Stimulated activated CD4-positive, alpha-beta T cell treated with anti-CD3 and anti-CD28 coated beads, Interleukin-4, amount 100 ng/mL, for 1 hour (primary cell): ENCODE measurements around the gene GPR63.
"Not testable (repeated sequence)": the region's sequence is repeated elsewhere in the genome, so short reads cannot be mapped to it uniquely, and the experiment has no call there.

ENCODE experiments used
- DNase-seq: peaks from one replicate; pipeline ENCODE4 v3.0.0-alpha.2; 2020

GPR63 gene, protein sequence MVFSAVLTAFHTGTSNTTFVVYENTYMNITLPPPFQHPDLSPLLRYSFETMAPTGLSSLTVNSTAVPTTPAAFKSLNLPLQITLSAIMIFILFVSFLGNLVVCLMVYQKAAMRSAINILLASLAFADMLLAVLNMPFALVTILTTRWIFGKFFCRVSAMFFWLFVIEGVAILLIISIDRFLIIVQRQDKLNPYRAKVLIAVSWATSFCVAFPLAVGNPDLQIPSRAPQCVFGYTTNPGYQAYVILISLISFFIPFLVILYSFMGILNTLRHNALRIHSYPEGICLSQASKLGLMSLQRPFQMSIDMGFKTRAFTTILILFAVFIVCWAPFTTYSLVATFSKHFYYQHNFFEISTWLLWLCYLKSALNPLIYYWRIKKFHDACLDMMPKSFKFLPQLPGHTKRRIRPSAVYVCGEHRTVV

DNA sequence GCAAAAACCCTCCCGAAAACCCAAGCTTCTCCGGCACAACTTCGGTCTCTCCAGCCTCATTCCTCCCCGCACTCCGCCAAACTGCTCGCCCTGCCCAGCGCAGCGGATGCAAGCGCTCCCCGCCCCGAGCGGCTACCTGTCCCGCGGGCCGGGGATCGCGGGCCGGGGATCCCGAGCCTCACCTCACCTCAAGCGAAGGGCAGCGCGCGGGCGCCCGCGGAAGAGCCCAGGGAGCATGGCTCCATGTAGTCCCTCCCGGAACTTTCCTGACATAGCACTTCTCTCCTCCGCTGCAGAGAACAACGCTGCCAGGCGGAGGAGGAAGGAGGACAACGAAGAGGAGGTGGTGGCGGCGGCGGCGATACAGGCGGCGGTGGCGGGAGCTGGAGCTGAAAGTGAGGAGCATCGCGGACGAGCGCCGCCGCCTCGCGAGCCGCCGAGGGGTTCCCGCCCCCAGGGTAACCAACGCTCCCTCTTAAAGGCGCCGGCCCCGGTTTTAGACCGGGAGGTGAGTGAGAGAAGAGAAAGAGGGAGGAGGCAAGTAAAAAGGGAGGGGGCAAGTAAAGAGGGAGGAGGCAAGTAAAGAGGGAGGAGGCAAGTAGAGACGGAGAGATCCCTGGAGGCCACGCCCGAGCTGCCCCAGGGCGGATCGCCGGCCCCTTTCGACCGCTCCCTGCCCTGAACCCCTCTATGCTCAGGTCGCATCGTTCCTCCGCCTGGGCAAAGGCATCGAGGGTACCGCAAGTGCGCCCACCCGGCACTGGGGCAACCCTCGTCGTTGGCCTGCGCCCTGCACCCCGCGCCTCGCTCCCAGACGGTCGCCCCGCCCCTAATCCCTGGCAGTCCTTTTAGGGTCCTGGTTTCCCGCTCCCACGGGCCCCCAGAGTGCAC lies at the start of gene GPR63:
Gene GPR63, minus strand, starts transcription at position 397 of the 891 bp plus-strand sequence. CDS start 37,746 bp downstream, outside the sequence.
- peak; percentile 64 for DNase-seq

DNA sequence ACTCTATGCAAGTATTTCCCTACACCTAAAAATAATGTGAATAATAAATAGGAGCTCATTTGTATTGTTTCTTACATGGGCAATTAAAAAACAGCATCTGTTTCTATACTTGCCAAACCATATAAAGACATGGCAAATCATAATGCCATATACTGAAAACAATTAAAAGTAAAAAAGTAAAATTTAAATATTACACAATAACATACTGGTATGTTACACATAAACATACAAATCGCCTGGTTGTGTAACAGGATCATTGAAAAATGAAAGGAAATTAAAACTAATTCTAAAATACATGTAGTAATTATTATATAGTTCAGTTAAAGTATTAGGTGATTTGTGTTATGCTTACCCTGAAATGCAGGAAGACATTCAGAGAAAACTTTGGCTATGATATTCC lies 49.2 kb upstream of the GPR63 start:
- no peak for DNase-seq

DNA sequence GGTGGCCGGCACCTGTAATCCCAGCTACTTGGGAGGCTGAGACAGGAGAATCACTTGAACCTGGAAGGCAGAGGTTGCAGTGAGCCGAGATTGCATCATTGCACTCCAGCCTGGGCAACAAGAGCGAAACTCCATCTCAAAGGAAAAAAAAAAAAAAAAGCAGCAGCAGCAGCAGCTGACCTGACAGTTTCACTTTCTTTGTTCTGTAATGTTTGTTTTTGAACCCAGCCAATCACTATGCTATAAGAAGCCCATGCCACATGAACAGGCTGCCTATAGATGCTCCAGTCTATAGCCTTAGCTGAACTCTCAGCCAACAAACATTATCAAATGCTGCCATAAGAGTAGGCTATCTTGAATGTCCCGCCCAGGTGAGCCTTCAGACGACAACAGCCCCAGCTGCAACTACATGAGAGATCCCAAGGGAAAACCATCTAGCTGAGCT lies 47.9 kb upstream of the GPR63 start:
- DNase-seq = not testable (repeated sequence)

DNA sequence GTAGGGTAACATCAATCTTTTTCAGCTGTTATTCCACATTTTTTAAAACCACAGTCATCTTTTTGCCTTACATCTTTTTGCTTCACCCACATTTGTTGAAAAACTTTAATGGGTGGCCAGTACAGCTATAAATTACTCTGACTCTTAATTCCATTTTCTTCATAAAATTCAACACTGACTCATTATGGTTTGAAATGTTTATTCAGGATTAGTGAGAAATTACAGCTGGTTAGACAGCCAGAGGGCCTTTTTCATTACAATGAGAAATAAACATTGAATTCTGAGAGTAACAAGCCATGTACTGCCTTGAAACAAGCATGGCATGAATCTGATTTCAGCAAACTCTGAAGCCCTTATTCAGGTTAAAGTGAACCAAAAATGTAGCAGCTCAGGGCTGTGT lies 40.9 kb upstream of the GPR63 start:
- DNase-seq = no peak

DNA sequence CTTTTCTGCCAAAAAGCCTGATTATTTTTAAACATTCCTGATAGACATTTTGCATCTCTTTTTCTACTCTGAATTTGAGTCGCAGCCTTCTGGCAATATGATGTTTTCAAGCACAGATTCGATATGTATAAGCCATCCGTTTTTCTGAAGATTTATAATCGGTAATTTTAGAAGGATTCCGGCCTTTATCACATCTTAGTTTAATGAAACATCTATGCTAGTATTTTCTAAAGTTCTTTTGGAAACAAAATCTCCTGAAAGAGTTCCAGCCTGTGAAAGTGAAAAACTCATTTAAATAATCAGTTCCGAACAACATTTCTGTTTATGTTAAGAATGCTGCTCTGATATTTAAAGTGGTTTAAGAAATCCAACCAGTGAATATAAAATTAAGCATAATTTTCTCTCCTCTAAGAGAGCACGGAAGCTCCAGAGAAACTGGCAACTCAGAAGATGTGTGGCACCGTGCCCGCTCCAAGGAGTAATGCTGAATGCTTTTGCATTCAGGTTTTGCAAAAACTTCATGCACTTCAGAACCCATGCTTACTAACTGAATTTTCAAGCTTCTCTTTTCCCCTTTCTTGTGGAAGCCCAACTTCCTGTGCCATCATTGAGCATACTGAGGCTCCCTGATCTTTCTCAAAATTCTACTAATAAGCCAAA lies 39.7 kb upstream of the GPR63 start:
- DNase-seq = no peak

DNA sequence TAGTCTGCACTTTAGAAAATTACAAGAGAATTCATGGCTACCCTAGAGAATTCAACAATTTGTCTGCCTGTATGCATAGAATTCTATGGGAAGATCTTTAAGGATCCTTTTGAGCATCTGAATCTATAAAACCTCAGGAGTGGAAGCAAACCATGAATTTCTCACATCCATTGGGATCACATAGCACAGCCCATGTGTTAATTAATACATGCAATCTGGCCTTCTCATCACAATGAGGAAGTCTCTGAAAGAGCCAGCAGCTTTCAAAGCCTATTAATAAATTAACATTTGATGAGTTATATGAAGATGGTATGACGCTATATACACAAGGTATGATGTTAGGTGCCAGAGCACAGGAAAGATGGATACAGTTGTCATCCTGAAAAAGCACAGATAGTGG lies 35.7 kb upstream of the GPR63 start:
- no peak for DNase-seq

DNA sequence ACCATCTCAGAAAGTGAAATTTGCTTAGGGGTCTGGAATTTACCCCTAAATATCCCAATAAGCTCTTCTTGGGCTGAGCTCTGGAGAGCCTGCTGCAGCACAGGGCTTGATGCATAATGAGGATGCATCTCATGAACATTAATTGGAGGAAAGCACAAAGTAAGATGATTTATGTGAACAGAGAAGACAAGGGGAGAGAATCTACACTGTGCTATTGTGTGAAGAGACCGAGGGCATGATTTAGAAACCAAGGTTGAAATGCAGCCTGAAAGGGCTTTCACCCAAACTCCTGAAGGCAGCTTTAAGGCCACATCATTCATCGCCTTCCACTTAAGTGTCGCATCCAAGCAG lies 27.8 kb upstream of the GPR63 start:
- DNase-seq = no peak

DNA sequence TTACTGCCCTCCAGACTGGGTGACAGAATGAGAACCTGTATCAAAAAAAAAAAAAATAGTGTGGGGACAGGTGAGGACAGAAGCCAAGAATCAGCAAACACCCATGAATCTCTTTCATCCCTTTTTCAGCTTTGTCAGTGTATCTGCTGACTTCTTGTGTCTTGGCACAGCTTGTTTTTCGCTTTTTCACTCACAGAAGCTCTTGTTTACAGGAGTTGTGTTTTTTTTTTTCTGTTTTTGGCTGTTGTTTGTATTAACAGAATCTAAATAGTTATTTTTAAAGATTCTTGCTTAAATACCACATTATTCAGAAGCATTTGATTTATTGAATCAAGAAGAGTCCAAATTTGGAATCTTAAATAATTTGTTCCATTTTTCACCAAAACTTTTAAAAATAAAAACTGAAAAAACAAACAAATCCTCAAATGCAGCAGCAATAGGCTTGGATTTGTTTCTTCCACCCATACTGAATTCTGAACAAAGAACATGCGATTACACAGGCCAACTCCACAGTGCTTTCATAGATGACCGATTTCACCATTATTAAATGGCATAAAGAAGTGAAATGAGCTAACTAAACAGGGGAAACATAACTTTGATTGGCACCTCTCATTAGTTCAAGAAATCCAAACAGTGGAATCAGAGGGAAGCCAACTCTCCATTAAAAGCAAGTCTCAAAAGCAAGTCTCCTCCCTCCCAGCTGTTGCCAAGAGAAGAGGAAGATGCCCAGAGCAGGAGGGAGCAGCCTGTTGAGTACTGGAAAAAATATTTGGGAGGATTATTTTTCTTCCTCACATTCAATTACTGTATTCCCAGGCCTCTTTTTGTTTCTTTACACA lies 27.2 kb upstream of the GPR63 start:
- no peak for DNase-seq

DNA sequence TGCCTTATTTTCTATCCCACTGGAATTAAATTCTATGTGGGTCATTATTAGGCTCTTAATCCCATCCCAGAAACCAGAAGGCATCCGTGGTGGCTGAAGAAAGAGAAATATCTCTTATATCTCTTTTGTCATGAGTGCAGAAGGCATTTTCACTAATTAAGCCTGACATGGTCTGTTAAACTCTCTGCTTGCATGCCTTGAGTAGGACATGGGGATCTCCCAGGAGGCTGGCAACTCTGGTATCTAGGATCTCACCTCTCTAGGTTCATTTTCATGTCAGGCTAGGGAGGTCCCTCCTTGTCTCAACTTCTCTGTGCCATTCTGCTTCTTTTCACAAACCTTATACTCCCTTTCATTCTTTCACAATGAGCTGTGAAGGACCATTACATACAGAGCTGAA lies 25.3 kb upstream of the GPR63 start:
- no peak for DNase-seq

DNA sequence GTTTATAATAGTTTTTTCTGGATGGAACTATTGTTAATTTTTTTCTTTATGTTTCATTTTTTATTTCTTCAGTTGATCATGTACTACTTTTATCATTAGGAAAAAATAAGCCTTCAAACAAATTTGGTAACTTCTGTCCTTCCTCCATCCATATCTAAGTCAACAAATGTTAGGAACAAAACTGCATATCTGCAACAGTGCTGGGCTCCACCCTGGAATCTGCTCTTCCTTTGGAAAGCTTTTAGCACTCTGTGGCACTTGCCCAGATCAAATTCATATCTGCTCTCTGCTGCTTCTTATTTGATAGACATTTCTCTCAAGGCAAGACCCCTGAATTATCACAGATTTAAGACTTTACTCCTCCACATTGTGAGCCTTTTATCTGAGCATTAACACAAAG lies 24.3 kb upstream of the GPR63 start:
- DNase-seq = no peak

DNA sequence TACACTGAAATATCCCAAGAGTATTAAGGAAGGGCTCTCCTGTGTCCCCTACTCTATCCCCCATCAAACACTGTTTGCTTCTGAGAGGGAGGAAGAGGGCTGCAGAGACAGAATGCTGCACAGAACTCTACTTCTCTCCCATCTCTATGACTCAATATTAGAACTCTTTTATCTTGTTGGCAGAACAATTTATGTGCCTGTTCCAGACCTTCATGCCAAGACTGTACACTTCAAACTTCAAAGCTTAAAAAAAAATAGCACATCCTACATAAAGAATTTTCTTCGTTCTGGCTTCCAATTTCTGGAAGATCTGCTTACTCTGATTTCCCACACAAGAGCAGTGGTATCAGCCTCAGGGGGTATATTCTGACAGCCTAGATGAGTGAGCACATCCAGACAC lies 19.6 kb upstream of the GPR63 start:
- no peak for DNase-seq

DNA sequence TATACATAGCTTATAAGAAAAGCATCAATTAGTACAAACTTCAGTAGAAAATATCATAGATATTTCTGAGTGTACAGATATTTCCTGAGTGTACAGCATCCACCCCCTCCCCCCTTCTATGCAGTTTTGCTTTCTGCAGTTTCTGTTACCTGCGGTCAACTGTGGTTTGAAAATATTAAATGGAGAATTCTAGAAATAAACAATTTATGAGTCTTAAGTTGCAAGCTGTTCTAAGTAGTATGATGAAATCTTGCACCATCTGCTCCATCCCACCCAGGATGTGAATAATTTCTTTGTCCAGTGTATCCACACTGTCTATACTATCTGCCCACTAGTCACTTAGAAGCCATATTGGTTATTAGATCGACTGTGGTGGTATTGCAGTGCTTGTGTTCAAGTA lies 15.8 kb upstream of the GPR63 start:
- DNase-seq = no peak

DNA sequence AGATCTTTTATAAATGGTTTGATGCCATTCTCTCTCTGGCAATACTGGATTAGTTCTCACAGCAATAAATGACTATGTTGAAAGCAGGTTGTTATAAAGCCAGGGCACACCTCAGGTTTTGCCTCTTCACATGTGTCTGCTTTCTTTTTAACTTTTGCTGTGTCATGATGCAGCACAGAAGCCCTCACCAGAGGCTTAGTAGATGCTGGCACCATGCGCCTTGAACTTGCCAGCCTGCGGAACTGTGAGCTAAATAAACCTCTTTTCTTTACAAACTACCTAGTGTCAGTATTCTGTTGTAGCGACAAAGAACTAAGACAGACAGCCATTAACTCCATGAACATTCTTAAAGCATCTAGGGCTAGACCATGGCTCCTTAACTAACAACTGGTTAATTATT lies 15.3 kb upstream of the GPR63 start:
- no peak for DNase-seq

DNA sequence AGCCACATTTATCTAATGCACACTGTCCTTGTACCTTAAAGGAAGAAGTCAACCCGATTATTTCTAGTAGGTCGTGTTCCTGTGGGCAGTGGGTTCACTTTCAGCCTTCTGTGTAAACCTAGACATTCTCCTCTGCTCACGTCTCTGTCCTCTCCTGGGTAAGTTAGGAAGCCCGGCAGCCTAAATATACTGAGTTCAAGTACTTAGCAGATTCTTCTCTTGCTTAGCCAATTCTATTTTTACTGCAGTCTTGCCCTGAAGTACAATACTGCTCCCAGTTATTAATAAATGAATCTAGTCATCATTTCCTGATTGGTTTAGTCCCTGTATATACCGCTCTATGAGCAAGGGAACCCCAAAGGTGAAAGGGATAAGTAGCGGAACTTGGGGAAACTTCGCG lies 14.6 kb upstream of the GPR63 start:
- DNase-seq = no peak

DNA sequence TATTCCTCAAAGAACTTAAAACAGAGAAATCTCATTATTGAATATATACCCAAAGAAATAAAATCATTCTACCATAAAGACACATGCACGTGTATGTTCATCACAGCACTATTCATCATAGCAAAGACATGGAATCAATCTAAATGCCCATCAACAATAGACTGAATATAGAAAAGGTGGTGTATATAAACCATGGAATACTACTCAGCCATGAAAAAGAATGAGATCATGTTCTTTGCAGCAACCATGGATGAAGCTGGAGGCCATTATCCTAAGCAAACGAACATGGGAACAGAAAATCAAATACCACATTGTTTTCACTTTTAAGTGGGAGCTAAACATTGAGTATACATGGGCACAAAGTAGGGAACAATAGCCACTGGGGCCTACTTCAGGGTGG lies 12.3 kb upstream of the GPR63 start:
- no peak for DNase-seq

DNA sequence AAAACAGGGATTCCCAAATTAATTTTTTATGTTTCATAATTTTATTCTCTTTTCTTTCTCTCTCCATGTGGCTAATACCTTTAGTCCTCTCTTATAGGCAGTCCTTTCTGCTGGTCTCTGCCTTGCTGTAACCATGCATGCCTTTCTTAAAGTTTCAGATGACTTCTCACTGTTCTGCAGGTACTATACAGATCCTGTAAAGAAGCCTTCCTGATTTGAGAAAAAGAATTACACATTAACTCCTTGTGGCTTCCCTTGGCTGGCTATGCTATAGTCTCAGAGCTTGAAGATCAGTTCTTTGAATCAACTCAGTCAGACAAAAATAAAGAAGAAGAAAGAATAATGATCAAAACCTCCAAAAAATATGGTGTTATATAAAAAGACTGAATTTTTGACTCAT lies 7.3 kb upstream of the GPR63 start:
- DNase-seq = no peak

DNA sequence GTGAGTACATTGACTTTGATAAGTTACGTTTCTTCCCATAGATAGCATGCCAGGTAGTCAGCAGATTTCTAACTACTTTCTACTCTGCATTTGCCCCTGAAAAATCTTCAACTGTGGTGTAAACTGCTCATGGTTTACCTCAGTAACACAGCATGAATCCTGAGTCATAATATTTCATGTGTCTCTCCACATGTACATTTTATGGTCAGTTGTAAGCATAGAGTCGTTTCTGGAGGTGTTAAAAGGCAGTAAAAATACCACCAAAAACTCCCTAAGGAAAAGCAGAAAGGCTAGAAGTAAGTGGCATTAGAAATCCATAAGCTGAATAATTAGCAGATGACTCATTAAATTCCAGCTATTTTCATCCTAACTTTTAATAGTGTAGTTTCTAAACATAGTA lies 4.1 kb upstream of the GPR63 start:
- no peak for DNase-seq

DNA sequence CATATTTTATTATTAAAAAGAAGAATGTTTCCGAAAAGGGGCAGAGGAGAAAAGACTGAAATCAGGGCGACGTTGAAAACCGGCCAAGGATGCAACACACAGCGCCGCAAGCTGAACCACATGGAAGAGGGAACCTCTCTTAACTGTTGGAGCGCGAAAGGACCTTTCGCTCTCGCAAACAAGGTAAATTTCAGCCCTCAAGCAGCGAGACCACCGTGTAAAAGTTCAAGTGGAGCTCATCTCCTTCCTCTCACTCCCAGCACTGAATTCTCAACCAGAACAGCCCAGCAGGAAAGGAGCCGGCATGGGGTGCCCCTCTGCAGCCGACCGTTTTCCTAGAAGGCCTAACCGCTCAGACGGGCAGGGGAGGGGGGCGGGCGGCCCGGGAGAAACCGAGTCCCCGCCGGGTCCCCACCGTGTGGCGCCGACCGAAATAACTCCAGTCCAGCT lies 621 bp downstream of the GPR63 start:
- DNase-seq = no peak

DNA sequence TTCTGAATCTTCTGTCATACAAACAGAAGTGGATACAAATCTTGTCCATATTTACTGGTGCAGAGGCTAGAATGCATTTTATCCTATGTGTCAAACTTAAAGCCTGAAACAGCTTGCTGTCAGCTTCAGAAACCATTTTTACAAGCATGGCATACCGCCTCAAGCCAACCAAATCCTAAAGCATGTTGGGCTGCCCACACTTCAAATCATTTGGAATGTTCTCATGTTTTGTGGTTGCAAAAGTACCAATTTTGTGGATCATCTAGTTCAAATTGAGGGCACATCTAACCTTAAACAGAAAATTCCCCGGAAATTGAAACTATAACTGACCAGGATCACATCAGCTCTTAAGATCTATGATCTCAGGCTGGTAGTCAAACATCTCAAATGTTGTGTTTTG lies 3.2 kb downstream of the GPR63 start:
- DNase-seq = no peak

DNA sequence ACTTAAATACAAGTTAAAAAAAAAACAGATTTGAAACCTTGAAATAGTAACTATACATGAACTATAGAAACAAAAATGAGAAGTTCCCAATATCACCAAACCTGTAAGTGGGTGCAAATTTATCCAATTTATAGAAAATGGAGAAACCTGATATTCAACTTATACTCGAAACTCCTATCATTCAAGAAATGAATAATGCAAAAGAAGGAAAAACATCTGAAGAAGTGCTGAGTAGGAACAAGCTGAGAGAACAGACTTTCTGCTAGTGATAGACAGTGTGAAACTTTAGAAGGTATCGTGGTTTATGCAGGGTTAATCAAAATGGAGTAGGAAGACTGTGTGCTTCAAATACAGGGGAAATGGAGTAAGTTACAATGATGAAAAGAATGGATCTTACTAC lies 4.5 kb downstream of the GPR63 start:
- no peak for DNase-seq

DNA sequence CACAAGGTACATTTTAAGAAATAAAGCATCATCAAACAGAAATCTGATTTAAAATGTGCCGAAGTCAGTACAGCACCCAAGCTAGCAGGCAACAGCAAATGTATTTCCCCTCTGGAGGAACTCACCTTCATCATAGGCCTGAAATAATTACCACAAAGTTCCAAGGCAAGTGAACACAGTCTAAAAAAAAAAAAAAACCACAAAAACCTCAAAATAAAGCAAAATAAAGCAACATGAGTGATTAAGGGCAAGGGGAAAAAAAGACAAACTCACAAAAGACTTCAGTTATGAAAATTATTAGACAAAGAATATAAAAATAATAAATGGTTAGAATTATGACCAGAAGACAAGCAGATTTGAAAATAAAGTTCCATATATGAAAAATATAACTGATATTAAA lies 10.4 kb downstream of the GPR63 start:
- no peak for DNase-seq

DNA sequence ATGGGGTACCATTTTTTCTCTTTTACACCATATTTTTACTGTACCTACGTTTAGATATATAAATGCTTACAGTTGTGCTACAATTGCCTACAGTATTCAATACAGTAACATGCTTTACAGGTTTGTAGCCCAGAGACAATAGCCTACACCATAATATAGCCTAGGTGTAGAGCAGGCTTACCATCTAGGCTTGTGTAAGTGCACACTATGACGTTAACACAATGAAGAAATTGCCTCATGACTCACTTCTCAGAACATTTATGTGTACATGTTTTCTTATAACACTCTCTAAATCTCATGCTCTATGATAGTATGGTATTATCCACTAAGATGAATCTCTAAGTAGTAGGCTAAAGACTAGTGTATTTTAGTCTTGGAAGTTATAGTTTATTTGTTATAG lies 13.5 kb downstream of the GPR63 start:
- no peak for DNase-seq

DNA sequence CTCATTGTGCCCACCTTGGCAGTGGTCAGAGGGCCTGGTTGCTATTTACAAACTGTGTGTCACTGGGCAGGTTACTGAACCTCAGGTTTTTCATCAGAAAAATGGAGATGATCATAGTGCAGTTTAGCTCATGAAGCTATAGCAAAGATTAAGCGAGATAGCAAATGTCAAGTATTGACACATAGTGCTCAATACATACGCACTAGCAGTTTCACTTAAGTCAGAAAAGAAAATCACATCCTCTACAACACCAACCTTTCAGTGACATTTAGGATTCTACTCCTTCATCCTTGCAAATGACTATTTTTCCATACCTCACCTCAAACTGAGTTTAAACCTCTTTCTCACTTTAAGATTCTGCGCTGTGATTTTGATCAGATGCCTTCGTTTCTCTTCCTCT lies 16.2 kb downstream of the GPR63 start:
- DNase-seq = no peak
